ENCODE measurements around the gene FLNB. TPM values are rescaled to one million over a fixed set of nuclear protein-coding genes. Genes with fewer than 3 reads are reported as not detected.

Gene FLNB
- total RNA-seq, 4 donors from 2014 or later = 61.9 to 114 (median 89.9) TPM

DNA sequence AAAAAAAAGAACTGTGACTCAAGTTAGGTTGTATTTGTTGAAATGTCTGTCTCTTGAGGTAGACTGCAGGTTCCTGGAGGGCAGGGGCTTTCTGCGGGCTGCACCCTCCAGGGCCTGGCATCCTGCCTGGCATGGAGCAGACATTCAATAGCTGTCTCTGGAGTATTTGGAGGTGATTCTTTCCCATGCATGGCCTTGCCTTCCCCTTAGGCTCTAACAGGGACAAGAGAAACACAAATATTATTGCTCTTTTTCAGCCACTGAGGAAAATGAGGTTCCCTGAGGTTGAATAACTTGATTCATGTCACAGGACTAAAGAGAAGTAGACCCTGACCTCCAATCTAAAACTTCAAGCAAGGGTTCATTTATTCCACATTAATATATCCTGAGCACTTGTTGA is 18.6 kb upstream of the FLNB start:
- no peaks in the 10 kb centered on the region for H3K4me1 ChIP-seq
- H3K9me3 ChIP-seq = no peaks in the 10 kb centered on the region
- no peaks in the 10 kb centered on the region for H3K36me3 ChIP-seq
- no peaks in the 10 kb centered on the region for H3K27me3 ChIP-seq
- H3K27ac ChIP-seq (replicated peaks in 1 of 4) = no peak overlapping the region
- no peak for TF ChIP-seq EP300 (IDR thresholded peaks at IDR 0.05)
- no peak for TF ChIP-seq POLR2AphosphoS5 (IDR thresholded peaks at IDR 0.05)
- no peak for TF ChIP-seq POLR2A (IDR thresholded peaks at IDR 0.05; ENCODE audit: low read depth)
- TF ChIP-seq CTCF (IDR thresholded peaks at IDR 0.05) = no peak
- 67% methylated on average over 1 of the region's 1 CpG for WGBS
- intact Hi-C loops (cut with DNase I) = no loop called here
- DNase-seq (ENCODE audit: extremely low spot score) = no peak
- no peak overlapping the region for H3K4me3 ChIP-seq

- WGBS = 94% methylated on average over 9 of the region's 9 CpGs
- H3K36me3 ChIP-seq = no peaks in the 10 kb centered on the region
- H3K4me1 ChIP-seq = peaks cover 0 to 7% (median 2%) of the 10 kb centered on the region in 4 donors
- no peak for DNase-seq (ENCODE audit: extremely low spot score)
- no peaks in the 10 kb centered on the region for H3K27me3 ChIP-seq
- TF ChIP-seq POLR2AphosphoS5 (IDR thresholded peaks at IDR 0.05) (no peak), POLR2A (IDR thresholded peaks at IDR 0.05; ENCODE audit: low read depth) (no peak), EP300 (IDR thresholded peaks at IDR 0.05) (no peak), CTCF (IDR thresholded peaks at IDR 0.05) (no peak)
- H3K4me3 ChIP-seq = no peak overlapping the region
- H3K27ac ChIP-seq (replicated peaks in 1 of 4) = no peak overlapping the region
- intact Hi-C loops (cut with DNase I) = no loop called here
- H3K9me3 ChIP-seq = no peaks in the 10 kb centered on the region
These were observed 15.6 kb upstream of the FLNB start for GRCh38 chr3:57992452-57993213.

DNA sequence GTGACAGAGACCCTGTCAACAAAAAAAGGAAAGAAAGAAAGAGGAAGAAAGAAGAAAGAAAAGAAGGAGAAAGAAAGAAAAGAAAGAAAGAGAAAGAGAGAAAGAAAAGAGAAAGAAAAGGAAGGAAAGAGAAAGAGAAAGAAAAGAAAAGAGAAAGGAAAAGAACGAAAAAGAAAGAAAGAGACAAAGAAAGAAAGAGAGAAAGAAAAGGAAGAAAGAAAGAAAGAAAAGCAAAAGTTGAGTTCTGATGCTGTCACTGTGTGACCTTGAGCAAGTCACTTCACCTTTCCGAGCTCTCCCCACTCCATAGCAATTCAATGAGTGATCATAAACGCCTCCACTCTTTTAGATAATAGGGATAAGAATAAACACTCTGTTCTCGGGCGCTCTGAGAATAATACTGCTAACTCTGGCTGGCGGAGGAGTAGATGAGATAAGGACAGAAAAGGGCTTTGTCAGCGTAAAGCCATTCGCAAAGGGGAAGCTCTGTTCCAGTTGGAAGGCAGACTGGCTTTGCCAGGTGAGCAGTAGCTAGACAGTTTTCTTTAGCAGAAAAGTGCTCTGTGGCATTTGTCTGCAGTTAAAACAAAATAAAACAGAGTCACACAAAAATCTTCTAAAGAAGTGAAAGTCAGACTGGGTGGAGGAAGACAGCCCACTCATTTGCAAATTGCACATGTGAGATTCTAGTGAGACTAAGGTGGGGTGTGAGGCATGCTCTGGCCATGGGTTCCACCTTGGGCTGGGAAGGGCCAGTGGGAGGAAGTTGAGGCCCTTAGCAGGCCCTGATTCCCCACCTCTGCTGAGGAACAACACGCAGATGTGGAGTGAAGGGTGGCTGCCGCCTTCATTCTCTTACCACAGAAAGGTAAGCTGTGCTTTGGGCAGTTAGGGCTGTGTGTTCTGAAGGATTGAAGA is 9.6 kb upstream of the FLNB start:
- 41% methylated on average over 10 of the region's 10 CpGs for WGBS

DNA sequence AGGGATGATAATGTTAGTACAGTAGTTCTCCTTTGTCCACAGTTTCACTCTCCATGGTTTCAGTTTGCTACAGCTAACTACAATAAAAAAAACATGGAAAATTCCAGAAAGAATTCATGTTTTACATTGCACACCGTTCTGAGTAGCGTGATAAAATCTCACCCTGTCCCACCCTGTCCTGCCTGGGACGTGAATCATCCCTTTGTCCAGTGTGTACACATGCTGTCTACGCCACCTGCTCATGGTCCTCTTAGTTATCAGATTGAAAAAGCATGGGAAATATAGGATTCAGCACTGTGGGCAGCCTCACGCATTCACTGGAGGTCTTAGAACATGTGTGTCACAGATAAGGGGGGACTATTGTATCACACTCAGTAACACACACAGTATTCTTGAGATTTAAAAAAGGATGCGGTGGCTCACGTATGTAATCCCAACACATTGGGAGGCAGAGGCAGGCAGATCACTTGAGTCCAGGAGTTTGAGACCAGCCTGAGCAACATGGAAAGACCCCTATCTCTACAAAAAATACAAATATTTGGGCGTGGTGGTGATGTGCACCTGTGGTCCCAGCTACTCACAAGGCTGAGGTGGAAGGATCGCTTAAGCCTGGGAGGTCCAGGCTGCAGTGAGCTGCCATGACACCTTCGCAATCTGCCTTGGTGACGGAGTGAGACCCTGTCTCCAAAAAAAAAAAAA is 8.7 kb upstream of the FLNB start:
- Histone ChIP-seq H3K9me3 (no peaks in the 10 kb centered on the region), H3K36me3 (no peaks in the 10 kb centered on the region), H3K27me3 (no peaks in the 10 kb centered on the region), H3K27ac (replicated peaks in 1 of 4) (peak overlapping the region in 2 of 4 donors; percentile 40 to 67), H3K4me3 (no peak overlapping the region), H3K4me1 (peaks cover 7 to 20% (median 15%) of the 10 kb centered on the region in 4 donors)
- DNase-seq (ENCODE audit: extremely low spot score) = no peak
- intact Hi-C loops (cut with DNase I) = loop anchor here (10.0 kb wide), 2 partner anchors 135 to 305 kb away; partner anchors contain the start of genes HTD2 and RPP14
- WGBS = 85% methylated on average over 11 of the region's 11 CpGs
- TF ChIP-seq POLR2AphosphoS5 (IDR thresholded peaks at IDR 0.05) (no peak), POLR2A (IDR thresholded peaks at IDR 0.05; ENCODE audit: low read depth) (no peak), CTCF (IDR thresholded peaks at IDR 0.05) (no peak), EP300 (IDR thresholded peaks at IDR 0.05) (no peak)

More for the DNA sequence above, 9.6 kb upstream of the FLNB start:
- Histone ChIP-seq H3K27ac (replicated peaks in 1 of 4) (peak overlapping the region in 3 of 4 donors; percentile 17 to 67 (median 40)), H3K4me1 (peaks cover 7 to 20% (median 15%) of the 10 kb centered on the region in 4 donors), H3K27me3 (no peaks in the 10 kb centered on the region), H3K4me3 (peak overlapping the region; percentile 6 to 7 (median 7)), H3K36me3 (no peaks in the 10 kb centered on the region), H3K9me3 (no peaks in the 10 kb centered on the region)
- no peak for TF ChIP-seq CTCF (IDR thresholded peaks at IDR 0.05)
- no peak for DNase-seq (ENCODE audit: extremely low spot score)
- intact Hi-C loops (cut with DNase I) = no loop called here

Data from esophagus muscularis mucosa (tissue), 4 donors.